Amniotic epithelial cell (primary cell): ENCODE measurements around the gene SWSAP1.
"Not testable (repeated sequence)": the region's sequence is repeated elsewhere in the genome, so short reads cannot be mapped to it uniquely, and the experiment has no call there.

Experiments used
- DNase-seq: peaks from one replicate; pipeline ENCODE4 v3.0.0-alpha.2; 2010; ENCODE audit warnings: low read depth

Gene SWSAP1

GRCh38 chr19:11379269-11379845 lies 4.9 kb downstream of the SWSAP1 start:
- DNase-seq, result not testable (repeated sequence)

GRCh38 chr19:11379857-11380350 lies 5.4 kb downstream of the SWSAP1 start:
- DNase-seq, result no peak

- peak; percentile 94 for DNase-seq
These were observed 6.4 kb downstream of the SWSAP1 start for GRCh38 chr19:11380653-11381537.

- no peak for DNase-seq
These were observed 8.6 kb downstream of the SWSAP1 start for GRCh38 chr19:11382898-11383705.

- DNase-seq, result no peak
These were observed 9.2 kb downstream of the SWSAP1 start for GRCh38 chr19:11383706-11384048.

GRCh38 chr19:11384778-11385129 lies 10.3 kb downstream of the SWSAP1 start:
- DNase-seq, result no peak

- no peak for DNase-seq
These were observed 12.9 kb downstream of the SWSAP1 start for GRCh38 chr19:11387162-11388034.

GRCh38 chr19:11390359-11390758 lies 15.9 kb downstream of the SWSAP1 start:
- no peak for DNase-seq

GRCh38 chr19:11390933-11391680 lies 16.6 kb downstream of the SWSAP1 start:
- no peak for DNase-seq

GRCh38 chr19:11397089-11397610 lies 22.7 kb downstream of the SWSAP1 start:
- DNase-seq, result no peak

GRCh38 chr19:11399667-11400066 lies 25.2 kb downstream of the SWSAP1 start:
- DNase-seq, result no peak

- no peak for DNase-seq
These were observed 26.3 kb downstream of the SWSAP1 start for GRCh38 chr19:11400798-11401197.

- DNase-seq, result no peak
These were observed 27.5 kb downstream of the SWSAP1 start for GRCh38 chr19:11401808-11402543.

- DNase-seq, result no peak
These were observed 30.2 kb downstream of the SWSAP1 start for GRCh38 chr19:11404588-11405222.

GRCh38 chr19:11405846-11406643 lies 31.6 kb downstream of the SWSAP1 start:
- DNase-seq, result no peak

GRCh38 chr19:11406703-11407236 lies 32.3 kb downstream of the SWSAP1 start:
- peak; percentile 39 for DNase-seq

GRCh38 chr19:11408591-11408990 lies 34.1 kb downstream of the SWSAP1 start:
- DNase-seq, result no peak

- peak; percentile 41 for DNase-seq
These were observed 36.2 kb downstream of the SWSAP1 start for GRCh38 chr19:11410682-11411081.
